ENCODE data around the gene MRPL48.
A peak's percentile ranks its signal among the peaks of the same experiment; 100 is the strongest.
"Not testable (repeated sequence)": the region's sequence is repeated elsewhere in the genome, so short reads cannot be mapped to it uniquely, and the experiment has no call there.

MRPL48 gene

GRCh38 chr11:73875840-73876239 lies 88.2 kb downstream of the MRPL48 start:
- DNase-seq (ENCODE audit: low spot score) = no peak
- peak overlapping the region; percentile 89 for H3K4me3 ChIP-seq
- H3K27ac ChIP-seq = no peak overlapping the region
- TF ChIP-seq, protein P1, sequence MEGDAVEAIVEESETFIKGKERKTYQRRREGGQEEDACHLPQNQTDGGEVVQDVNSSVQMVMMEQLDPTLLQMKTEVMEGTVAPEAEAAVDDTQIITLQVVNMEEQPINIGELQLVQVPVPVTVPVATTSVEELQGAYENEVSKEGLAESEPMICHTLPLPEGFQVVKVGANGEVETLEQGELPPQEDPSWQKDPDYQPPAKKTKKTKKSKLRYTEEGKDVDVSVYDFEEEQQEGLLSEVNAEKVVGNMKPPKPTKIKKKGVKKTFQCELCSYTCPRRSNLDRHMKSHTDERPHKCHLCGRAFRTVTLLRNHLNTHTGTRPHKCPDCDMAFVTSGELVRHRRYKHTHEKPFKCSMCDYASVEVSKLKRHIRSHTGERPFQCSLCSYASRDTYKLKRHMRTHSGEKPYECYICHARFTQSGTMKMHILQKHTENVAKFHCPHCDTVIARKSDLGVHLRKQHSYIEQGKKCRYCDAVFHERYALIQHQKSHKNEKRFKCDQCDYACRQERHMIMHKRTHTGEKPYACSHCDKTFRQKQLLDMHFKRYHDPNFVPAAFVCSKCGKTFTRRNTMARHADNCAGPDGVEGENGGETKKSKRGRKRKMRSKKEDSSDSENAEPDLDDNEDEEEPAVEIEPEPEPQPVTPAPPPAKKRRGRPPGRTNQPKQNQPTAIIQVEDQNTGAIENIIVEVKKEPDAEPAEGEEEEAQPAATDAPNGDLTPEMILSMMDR (IDR thresholded peaks at IDR 0.05) = no peak

DNA sequence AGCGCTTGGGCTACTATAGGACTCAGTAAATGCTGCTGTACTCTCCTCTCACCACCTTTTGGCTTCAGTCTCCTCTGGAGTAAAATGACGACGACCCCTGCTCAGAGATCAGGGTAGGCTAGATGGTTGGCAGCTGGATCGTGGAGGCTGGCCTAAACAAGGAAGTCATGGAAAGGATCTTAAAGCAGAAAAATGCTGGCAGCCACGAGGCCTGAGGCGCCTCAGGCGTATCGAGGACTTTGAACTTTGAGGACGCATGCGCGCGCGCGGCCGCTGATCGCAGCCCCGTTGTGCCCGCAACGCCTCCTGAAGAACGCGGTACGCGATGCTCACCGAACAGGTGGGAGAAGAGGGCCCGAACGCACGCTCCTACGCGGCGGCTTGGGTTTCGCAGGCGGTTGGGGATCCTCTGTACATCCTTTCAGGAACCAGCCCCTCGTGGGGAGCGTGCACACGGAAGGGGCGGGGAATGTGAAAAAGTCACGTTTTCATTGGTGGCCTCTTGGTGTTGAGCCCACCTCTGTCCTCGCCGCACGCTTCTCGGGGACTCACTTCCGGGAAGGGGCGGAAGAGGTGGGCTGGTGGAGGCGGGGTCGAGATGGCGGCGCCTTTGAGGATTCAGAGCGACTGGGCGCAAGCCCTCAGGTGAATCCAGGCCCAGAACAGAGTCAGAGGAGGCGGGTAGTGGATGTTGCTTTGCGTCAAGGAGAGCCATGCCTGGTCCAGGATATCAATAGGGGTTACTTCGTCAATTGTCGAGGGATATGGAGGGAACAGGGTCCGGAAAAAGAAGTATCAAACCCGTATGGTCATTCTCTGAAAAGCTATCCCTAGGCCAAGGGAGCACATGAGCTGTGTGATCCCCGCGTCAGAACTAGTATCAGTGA lies 89.0 kb downstream of the MRPL48 start, which contains the start of the genes COA4 and PAAF1:
COA4 (minus strand) TSS at position 423 of the 887 bp plus-strand sequence. CDS start 3,468 bp downstream, outside the sequence.
PAAF1 (plus strand) TSS at position 576 of the 887 bp plus-strand sequence; CDS start at position 599, 23 bp downstream.
- Histone ChIP-seq H3K27ac (peak within 1 kb of the TSS; percentile 60 to 85), H3K4me3 (peak within 1 kb of the TSS; percentile 89)
- DNase-seq (ENCODE audit: low spot score) = peak; percentile 94
- TF ChIP-seq, protein P1 (IDR thresholded peaks at IDR 0.05) = no peak

DNA sequence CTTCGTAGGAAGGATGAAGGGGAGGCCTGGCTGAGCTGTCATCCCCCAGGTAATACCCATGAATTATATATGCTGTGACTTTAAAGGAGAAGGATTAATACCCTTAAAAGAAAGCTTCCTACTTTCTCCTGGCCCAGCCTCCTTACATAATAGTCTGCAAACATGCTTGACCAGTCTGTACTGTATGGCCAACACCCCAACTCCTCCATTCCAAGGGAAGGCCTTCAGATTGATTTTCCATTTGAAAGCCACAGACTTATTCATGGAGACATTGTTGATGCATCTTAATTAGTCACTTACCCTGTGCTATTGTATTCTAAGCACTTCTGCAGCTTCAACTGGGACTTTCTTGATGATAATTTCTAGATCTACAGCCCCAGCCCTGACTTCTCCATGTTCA lies 91.1 kb downstream of the MRPL48 start:
- Histone ChIP-seq H3K4me3 (no peak overlapping the region), H3K27ac (no peak overlapping the region)
- TF ChIP-seq, protein P1 (IDR thresholded peaks at IDR 0.05) = no peak
- DNase-seq (ENCODE audit: low spot score) = no peak

DNA sequence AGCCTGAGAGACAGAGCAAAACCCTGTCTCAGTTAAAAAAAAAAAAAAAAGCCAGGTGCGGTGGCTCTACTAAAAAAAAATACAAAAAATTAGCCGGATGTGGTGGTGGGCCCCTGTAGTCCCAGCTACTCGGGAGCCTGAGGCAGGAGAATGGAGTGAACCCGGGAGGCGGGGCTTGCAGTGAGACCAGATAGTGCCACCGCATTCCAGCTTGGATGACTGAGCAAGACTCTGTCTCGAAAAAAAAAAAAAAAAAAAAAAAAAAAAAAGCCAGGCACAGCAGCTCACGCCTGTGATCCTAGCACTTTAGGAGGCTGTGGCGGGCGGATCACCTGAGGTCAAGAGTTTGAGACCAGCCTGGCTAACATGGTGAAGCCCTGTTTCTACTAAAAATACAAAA lies 92.8 kb downstream of the MRPL48 start:
- H3K4me3 ChIP-seq; H3K27ac ChIP-seq; DNase-seq (ENCODE audit: low spot score): not testable (repeated sequence)

DNA sequence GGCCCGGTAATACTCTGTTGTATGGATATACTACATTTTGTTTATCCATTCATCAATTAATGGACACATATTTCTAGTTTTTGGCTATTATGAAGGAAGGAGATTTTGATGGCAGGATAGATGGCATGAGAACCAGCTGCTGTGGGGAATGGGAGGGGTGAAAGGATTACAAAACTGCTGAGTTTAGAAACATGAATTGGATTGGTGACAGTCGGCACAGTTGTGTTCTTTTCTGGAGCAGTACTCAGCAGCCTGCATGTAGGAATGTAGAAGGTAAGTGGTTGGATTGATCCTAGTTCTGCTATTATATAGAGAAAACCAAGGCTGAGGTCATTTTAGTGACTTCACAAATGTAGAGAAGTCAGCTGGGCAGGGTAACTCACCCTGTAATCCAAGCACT lies 96.2 kb downstream of the MRPL48 start:
- no peak overlapping the region for H3K27ac ChIP-seq
- no peak for DNase-seq (ENCODE audit: low spot score)
- TF ChIP-seq, protein P1 (IDR thresholded peaks at IDR 0.05) = no peak
- H3K4me3 ChIP-seq = no peak overlapping the region

DNA sequence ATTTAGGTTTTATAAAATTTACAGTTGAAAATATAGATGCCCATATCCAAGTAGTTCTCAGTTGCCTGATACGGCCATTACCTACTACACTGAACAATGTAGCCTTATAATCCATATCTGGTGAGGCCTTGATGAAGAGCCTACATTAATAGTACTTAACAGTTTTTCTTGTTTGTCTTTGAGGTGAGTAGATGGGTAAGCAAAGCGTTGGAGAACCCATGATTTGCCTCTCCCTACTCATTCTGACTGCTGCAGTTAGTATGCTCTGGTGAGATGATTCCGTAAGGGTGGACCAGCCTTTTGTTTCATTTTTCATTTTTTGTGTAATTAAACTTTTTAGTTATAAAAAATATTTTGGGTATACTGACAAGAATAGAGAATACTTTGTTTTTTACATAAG lies 100.6 kb downstream of the MRPL48 start:
- no peak overlapping the region for H3K27ac ChIP-seq
- no peak for DNase-seq (ENCODE audit: low spot score)
- TF ChIP-seq, protein P1 (IDR thresholded peaks at IDR 0.05) = no peak

GRCh38 chr11:73889019-73889418 lies 101.3 kb downstream of the MRPL48 start:
- TF ChIP-seq, protein P1 (IDR thresholded peaks at IDR 0.05) = no peak
- Histone ChIP-seq H3K4me3 (no peak overlapping the region), H3K27ac (no peak overlapping the region)
- no peak for DNase-seq (ENCODE audit: low spot score)

More for the DNA sequence above, 100.6 kb downstream of the MRPL48 start:
- H3K4me3 ChIP-seq = no peak overlapping the region

Measured in coronary artery (tissue), 2 donors.